ENCODE data around the gene TTC8.
"Not testable (repeated sequence)": the region's sequence is repeated elsewhere in the genome, so short reads cannot be mapped to it uniquely, and the experiment has no call there.

Gene TTC8

GRCh38 chr14:88824314-88825077, at the start of gene TTC8:
Gene TTC8 (plus strand): TSS chr14:88824651. CDS start chr14:88824708, 57 bp downstream.
- DNase-seq (ENCODE audit: low spot score), result peak; percentile 91

- no peak for DNase-seq (ENCODE audit: low spot score)
Observed at GRCh38 chr14:88775532-88775931, 48.9 kb upstream of the TTC8 start.

- no peak for DNase-seq (ENCODE audit: low spot score)
Observed at GRCh38 chr14:88785911-88786310, 38.5 kb upstream of the TTC8 start.

GRCh38 chr14:88786715-88787114, 37.7 kb upstream of the TTC8 start:
- no peak for DNase-seq (ENCODE audit: low spot score)

GRCh38 chr14:88789573-88789972, 34.9 kb upstream of the TTC8 start:
- not testable (repeated sequence) for DNase-seq (ENCODE audit: low spot score)

GRCh38 chr14:88790501-88791251, 33.8 kb upstream of the TTC8 start:
- no peak for DNase-seq (ENCODE audit: low spot score)

- no peak for DNase-seq (ENCODE audit: low spot score)
Observed at GRCh38 chr14:88791252-88791621, 33.2 kb upstream of the TTC8 start.

- peak; percentile 35 for DNase-seq (ENCODE audit: low spot score)
Observed at GRCh38 chr14:88791629-88792472, 32.6 kb upstream of the TTC8 start.

- peak; percentile 89 for DNase-seq (ENCODE audit: low spot score)
Observed at GRCh38 chr14:88792473-88793258, 31.8 kb upstream of the TTC8 start, which contains the start of gene EML5. Gene EML5 (minus strand): TSS chr14:88792953. CDS start chr14:88792503, 450 bp downstream.

- no peak for DNase-seq (ENCODE audit: low spot score)
Observed at GRCh38 chr14:88793259-88793625, 31.2 kb upstream of the TTC8 start.

- DNase-seq (ENCODE audit: low spot score), result no peak
Observed at GRCh38 chr14:88798156-88798555, 26.3 kb upstream of the TTC8 start.

GRCh38 chr14:88799522-88799921, 24.9 kb upstream of the TTC8 start:
- DNase-seq (ENCODE audit: low spot score), result no peak

GRCh38 chr14:88802596-88802995, 21.9 kb upstream of the TTC8 start:
- no peak for DNase-seq (ENCODE audit: low spot score)

- DNase-seq (ENCODE audit: low spot score), result no peak
Observed at GRCh38 chr14:88804035-88804434, 20.4 kb upstream of the TTC8 start.

GRCh38 chr14:88804477-88804876, 20.0 kb upstream of the TTC8 start:
- DNase-seq (ENCODE audit: low spot score), result no peak

GRCh38 chr14:88808359-88808758, 16.1 kb upstream of the TTC8 start:
- DNase-seq (ENCODE audit: low spot score), result no peak

GRCh38 chr14:88815980-88816379, 8.5 kb upstream of the TTC8 start:
- DNase-seq (ENCODE audit: low spot score), result no peak

- DNase-seq (ENCODE audit: low spot score), result no peak
Observed at GRCh38 chr14:88818018-88818417, 6.4 kb upstream of the TTC8 start.

- DNase-seq (ENCODE audit: low spot score), result not testable (repeated sequence)
Observed at GRCh38 chr14:88819674-88820073, 4.8 kb upstream of the TTC8 start.

GRCh38 chr14:88821378-88821777, 3.1 kb upstream of the TTC8 start:
- no peak for DNase-seq (ENCODE audit: low spot score)

- DNase-seq (ENCODE audit: low spot score), result no peak
Observed at GRCh38 chr14:88821888-88822287, 2.6 kb upstream of the TTC8 start.

- DNase-seq (ENCODE audit: low spot score), result no peak
Observed at GRCh38 chr14:88823968-88824313, 510 bp upstream of the TTC8 start.

All from Ammon's horn (tissue), 1 donor.